BE2C (cell line): Measurements from ENCODE around the gene CSNK1E.

Experiments
- DNase-seq: peaks from one replicate; pipeline ENCODE4 v3.0.0-alpha.2; 2020
- H3K27me3 ChIP-seq: fragments of 250-450 bp; sonication (Bioruptor Pico); 2 replicates; pipeline ENCODE4 v1.5.1; 2020; ENCODE audit warnings: mild to moderate bottlenecking
- H3K36me3 ChIP-seq: fragments of 250-450 bp; sonication (Bioruptor Pico); 2 replicates; pipeline ENCODE4 v1.5.1; 2020; ENCODE audit warnings: mild to moderate bottlenecking
- H3K4me1 ChIP-seq: fragments of 250-450 bp; sonication (Bioruptor Pico); 2 replicates; pipeline ENCODE4 v1.5.1; 2020
- H3K4me3 ChIP-seq: 2 replicates; pipeline ENCODE4 v1.5.1; 2011; ENCODE audit warnings: low read depth, low read length
- H3K9me3 ChIP-seq: fragments of 250-450 bp; sonication (Bioruptor Pico); 2 replicates; pipeline ENCODE4 v1.5.1; 2020
- TF ChIP-seq, protein P1 (sequence below): IDR thresholded peaks from 2 replicates; pipeline ENCODE4 v1.5.1; 2012; ENCODE audit warnings: mild to moderate bottlenecking, low read depth, low read length

The CSNK1E gene

DNA sequence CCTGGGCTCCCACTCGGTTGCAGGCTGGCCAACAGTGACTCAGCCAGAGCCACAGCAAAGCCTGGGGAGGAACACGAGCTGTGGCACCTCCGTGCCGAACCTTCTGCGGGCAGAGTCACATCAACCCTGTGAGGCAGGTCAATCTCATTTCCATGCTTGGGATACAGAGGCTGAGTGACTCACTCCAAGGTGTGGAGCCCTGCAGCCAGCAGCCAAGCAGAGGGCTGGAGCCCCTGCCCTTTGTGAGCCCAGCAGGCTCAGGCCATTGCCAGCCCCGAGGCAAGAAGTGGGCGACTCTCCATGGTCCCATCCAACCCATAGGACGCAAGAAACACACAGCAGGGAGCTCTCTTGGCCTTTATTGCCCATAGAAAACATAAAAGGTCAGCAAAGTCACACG, 21.4 kb downstream of the CSNK1E start:
- DNase-seq, result no peak
- TF ChIP-seq, protein P1, sequence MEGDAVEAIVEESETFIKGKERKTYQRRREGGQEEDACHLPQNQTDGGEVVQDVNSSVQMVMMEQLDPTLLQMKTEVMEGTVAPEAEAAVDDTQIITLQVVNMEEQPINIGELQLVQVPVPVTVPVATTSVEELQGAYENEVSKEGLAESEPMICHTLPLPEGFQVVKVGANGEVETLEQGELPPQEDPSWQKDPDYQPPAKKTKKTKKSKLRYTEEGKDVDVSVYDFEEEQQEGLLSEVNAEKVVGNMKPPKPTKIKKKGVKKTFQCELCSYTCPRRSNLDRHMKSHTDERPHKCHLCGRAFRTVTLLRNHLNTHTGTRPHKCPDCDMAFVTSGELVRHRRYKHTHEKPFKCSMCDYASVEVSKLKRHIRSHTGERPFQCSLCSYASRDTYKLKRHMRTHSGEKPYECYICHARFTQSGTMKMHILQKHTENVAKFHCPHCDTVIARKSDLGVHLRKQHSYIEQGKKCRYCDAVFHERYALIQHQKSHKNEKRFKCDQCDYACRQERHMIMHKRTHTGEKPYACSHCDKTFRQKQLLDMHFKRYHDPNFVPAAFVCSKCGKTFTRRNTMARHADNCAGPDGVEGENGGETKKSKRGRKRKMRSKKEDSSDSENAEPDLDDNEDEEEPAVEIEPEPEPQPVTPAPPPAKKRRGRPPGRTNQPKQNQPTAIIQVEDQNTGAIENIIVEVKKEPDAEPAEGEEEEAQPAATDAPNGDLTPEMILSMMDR, result no peak
- H3K36me3 ChIP-seq, result peaks cover 88% of the 10 kb centered on the region
- no peaks in the 10 kb centered on the region; the same call in 1 of the 2 replicates for H3K4me1 ChIP-seq
- no peaks in the 10 kb centered on the region for H3K9me3 ChIP-seq
- H3K27me3 ChIP-seq, result no peaks in the 10 kb centered on the region
- H3K4me3 ChIP-seq, result no peak overlapping the region

DNA sequence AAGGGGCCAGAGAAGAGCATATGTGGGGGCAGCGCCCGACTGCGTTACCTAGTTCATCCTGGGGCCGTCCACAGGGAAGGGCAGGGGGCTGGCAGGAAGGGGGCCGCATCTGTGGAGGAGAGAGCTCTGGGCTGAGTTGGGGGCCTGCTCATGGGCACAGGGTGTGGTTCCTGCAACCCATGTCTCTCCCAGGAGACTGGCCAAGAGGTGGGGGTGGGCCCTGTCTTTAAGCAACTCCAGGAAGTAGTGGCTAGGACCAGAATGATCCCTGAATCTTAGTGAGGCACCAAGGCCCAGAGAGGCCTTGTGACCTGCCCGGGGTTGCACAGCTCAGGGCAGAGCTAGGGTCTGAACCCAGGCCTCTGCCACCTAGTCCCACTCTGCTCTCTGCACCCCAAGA, 21.9 kb downstream of the CSNK1E start:
- H3K4me3 ChIP-seq, result no peak overlapping the region
- no peak for DNase-seq
- H3K36me3 ChIP-seq, result peaks cover 84% of the 10 kb centered on the region
- no peaks in the 10 kb centered on the region for H3K9me3 ChIP-seq
- H3K4me1 ChIP-seq, result no peaks in the 10 kb centered on the region; the same call in 1 of the 2 replicates
- no peaks in the 10 kb centered on the region for H3K27me3 ChIP-seq
- TF ChIP-seq, protein P1, result no peak

DNA sequence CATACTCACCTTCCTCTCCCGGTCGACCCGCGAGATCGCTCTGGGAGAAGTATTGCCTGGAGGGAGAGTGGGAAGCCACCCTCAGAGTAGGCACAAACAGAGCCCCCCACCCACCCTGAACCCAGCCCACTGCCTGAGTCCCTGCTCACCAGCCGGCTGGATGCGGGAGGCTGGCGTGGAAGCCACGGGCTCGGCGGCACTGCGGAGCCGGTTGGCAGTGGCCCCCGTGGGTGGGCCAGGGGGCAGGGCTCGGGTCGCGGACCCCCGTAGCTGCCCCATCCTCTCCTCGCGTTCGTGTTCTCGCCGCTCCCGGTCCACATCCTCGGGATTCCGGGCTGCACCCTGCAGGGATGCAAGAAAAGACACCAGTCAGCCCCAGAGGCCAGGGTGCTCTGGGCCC, 23.0 kb downstream of the CSNK1E start:
- Histone ChIP-seq H3K9me3 (no peaks in the 10 kb centered on the region), H3K36me3 (peaks cover 72% of the 10 kb centered on the region), H3K4me3 (no peak overlapping the region), H3K27me3 (no peaks in the 10 kb centered on the region), H3K4me1 (no peaks in the 10 kb centered on the region; the same call in 1 of the 2 replicates)
- TF ChIP-seq, protein P1, result no peak
- DNase-seq, result no peak

DNA sequence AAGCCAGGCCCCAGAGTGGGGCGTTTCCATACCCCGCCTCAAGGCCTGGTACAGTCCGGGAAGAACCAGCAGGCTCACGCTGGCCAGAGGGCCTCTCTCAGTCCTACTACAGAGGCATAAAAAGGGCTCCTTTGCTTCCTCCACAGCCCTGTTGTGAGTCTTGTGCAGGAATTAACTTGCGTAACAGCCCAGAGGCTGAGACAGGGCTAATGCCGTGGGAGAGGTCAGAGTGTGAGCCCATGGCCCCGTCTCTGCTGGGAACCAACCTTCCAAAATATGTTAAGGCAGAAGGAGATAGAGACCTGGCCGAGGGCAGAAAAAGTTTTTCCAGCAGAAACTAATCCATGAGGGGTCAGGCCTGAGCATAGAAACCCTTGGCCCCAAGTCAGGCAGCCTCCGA, 24.5 kb downstream of the CSNK1E start:
- no peak for DNase-seq
- H3K9me3 ChIP-seq, result no peaks in the 10 kb centered on the region
- H3K27me3 ChIP-seq, result no peaks in the 10 kb centered on the region
- H3K4me3 ChIP-seq, result no peak overlapping the region
- H3K36me3 ChIP-seq, result peaks cover 57% of the 10 kb centered on the region
- TF ChIP-seq, protein P1, result no peak
- H3K4me1 ChIP-seq, result no peaks in the 10 kb centered on the region; the same call in 1 of the 2 replicates

GRCh38 chr22:38291201-38291777, 25.9 kb downstream of the CSNK1E start:
- Histone ChIP-seq H3K27me3 (no peaks in the 10 kb centered on the region), H3K36me3 (peaks cover 43% of the 10 kb centered on the region)

DNA sequence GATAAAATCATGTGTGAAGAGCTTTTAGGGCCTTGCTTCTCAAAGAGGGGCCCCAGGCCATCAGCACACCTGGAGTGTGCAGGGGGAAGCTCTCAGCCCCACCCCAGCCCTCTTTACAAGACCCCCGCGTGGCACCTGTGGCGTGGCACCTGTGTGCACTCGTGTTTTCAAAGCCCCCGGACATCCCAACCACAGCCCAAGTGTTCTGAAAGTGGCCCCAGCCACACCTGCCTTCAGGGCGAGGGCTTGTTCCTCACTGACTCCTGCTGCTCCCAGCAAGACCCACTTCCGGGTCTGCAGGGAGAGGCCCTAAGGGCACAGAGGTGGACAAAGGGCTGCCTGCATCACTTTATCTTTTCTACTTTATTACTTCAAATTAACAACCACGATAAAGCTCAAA, 26.9 kb downstream of the CSNK1E start:
- Histone ChIP-seq H3K36me3 (peaks cover 34% of the 10 kb centered on the region), H3K4me1 (no peaks in the 10 kb centered on the region; the same call in 1 of the 2 replicates), H3K4me3 (no peak overlapping the region), H3K27me3 (no peaks in the 10 kb centered on the region), H3K9me3 (no peaks in the 10 kb centered on the region)
- TF ChIP-seq, protein P1, result no peak
- no peak for DNase-seq

More at GRCh38 chr22:38291201-38291777, 25.9 kb downstream of the CSNK1E start:
- no peak overlapping the region for H3K4me3 ChIP-seq
- DNase-seq, result peak; percentile 68
- H3K4me1 ChIP-seq, result no peaks in the 10 kb centered on the region; the same call in 1 of the 2 replicates
- TF ChIP-seq, protein P1, result peak; percentile 41; the same call in 1 of the 2 replicates
- no peaks in the 10 kb centered on the region for H3K9me3 ChIP-seq
